ENCODE data around the gene SYNGR2.
A peak's percentile ranks its signal among the peaks of the same experiment; 100 is the strongest.

DNA sequence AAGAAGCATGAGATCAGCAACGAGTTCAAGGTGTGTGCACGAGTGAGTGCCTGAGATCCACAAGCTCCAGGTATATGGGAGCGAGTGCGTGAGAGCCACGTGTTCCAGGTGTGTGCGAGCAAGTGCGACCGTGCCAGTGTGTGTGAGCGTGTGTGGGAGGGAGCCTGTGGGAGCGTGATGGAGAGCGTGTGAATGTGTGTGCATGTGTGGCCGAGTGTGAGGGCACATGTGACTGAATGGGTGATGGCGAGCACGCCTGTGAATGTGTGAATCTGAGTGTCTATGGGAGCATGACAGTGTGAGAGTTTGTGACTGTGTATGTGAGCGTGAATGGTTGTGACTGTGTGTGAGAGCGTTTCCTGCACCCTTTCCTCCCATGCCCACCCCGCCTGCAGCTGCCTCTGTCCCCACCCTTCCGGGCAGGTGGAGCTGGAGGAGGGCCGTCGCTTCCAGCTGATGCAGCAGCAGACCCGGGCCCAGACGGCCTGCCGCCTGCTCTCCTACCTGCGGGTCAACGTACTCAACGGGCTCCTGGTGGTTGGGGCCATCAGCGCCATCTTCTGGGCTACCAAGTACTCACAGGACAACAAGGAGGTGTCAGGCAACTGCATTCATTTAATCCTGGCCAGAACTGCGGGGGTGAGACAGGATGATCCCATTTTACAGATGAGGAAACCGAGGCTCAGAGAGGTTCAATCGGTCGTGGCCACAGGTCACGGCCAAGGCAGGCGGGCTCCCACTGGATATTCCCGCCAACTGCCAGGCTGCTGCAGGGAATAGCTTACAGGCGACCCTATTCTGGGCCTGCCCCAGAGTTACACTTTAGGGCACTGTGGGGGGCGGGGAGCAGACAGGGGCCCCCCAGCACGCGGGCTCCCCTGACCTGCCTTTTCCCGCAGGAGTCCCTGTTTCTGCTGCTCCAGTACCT lies 34.1 kb upstream of the SYNGR2 start:
- TF ChIP-seq, protein P1, sequence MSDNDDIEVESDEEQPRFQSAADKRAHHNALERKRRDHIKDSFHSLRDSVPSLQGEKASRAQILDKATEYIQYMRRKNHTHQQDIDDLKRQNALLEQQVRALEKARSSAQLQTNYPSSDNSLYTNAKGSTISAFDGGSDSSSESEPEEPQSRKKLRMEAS (IDR thresholded peaks at IDR 0.05; ENCODE audit: low read depth, low read length) = 0 out of 2 replicates have a peak, but pooled peaks have one; percentile 18
- no peak for TF ChIP-seq POLR2A (IDR thresholded peaks at IDR 0.05; ENCODE audit: extremely low read depth, insufficient read length)

Data from NB4 (cell line).